ENCODE results near the gene DNAH3. TPM values are rescaled to one million over a fixed set of nuclear protein-coding genes. Genes with fewer than 3 reads are reported as not detected.
"Not testable (repeated sequence)": the region's sequence is repeated elsewhere in the genome, so short reads cannot be mapped to it uniquely, and the experiment has no call there.

The DNAH3 gene
- total and polyA plus RNA-seq, 2 experiments from 2014 or later: not detected

- Histone ChIP-seq H4K20me1 (ENCODE audit: insufficient read depth) (no peaks in the 10 kb centered on the region), H3K27ac (no peak overlapping the region), H3K27me3 (replicated peaks; ENCODE audit: insufficient read depth) (no peaks in the 10 kb centered on the region; the same call in 1 of the 2 replicates), H3K9me3 (ENCODE audit: low read depth) (no peaks in the 10 kb centered on the region), H3F3A (ENCODE audit: insufficient read depth) (no peaks in the 10 kb centered on the region), H3K36me3 (ENCODE audit: low read depth) (no peaks in the 10 kb centered on the region), H3K4me2 (ENCODE audit: unreplicated experiment) (no peak overlapping the region), H2AFZ (no peak overlapping the region), H3K9ac (no peak overlapping the region), H3K9me2 (ENCODE audit: insufficient read depth) (no peaks in the 10 kb centered on the region), H3K4me3 (no peak overlapping the region), H3K79me2 (ENCODE audit: insufficient read depth) (no peaks in the 10 kb centered on the region), H3K4me1 (ENCODE audit: insufficient read depth) (no peaks in the 10 kb centered on the region)
- in situ Hi-C loops (cut with MboI): no loop called here
- DNase-seq: no peak
- TF ChIP-seq EZH2phosphoT487 (IDR thresholded peaks at IDR 0.05; ENCODE audit: insufficient read depth, low read depth) (no peak), EZH2 (IDR thresholded peaks at IDR 0.05; ENCODE audit: insufficient read depth, poor library complexity, severe bottlenecking) (no peak)
- 14 to 50% methylated on average over 1 of the region's 1 CpG for WGBS, 2 experiments (ENCODE audit: low coverage in 1 of 2, low lambda C conversion rate in 2 of 2, missing lambda C conversion rate in 2 of 2)
Measured at GRCh38 chr16:21005008-21005407, 145.6 kb downstream of the DNAH3 start.

GRCh38 chr16:21001262-21001661, 149.4 kb downstream of the DNAH3 start:
- Histone ChIP-seq H4K20me1 (ENCODE audit: insufficient read depth) (no peaks in the 10 kb centered on the region), H3K9ac (no peak overlapping the region), H3K27me3 (replicated peaks; ENCODE audit: insufficient read depth) (no peaks in the 10 kb centered on the region), H3F3A (ENCODE audit: insufficient read depth) (no peaks in the 10 kb centered on the region), H3K27ac (no peak overlapping the region), H3K4me1 (ENCODE audit: insufficient read depth) (no peaks in the 10 kb centered on the region), H3K4me3 (no peak overlapping the region), H3K9me2 (ENCODE audit: insufficient read depth) (no peaks in the 10 kb centered on the region), H3K9me3 (ENCODE audit: low read depth) (no peaks in the 10 kb centered on the region), H2AFZ (no peak overlapping the region), H3K36me3 (ENCODE audit: low read depth) (no peaks in the 10 kb centered on the region), H3K4me2 (ENCODE audit: unreplicated experiment) (no peak overlapping the region), H3K79me2 (ENCODE audit: insufficient read depth) (no peaks in the 10 kb centered on the region)
- TF ChIP-seq EZH2phosphoT487 (IDR thresholded peaks at IDR 0.05; ENCODE audit: insufficient read depth, low read depth): no peak
- TF ChIP-seq EZH2 (IDR thresholded peaks at IDR 0.05; ENCODE audit: insufficient read depth, poor library complexity, severe bottlenecking): no peak
- WGBS, 2 experiments (ENCODE audit: low coverage in 1 of 2, low lambda C conversion rate in 2 of 2, missing lambda C conversion rate in 2 of 2): 13 to 24% methylated on average over 3 of the region's 3 CpGs
- peak; percentile 35 for DNase-seq
- in situ Hi-C loops (cut with MboI): no loop called here

GRCh38 chr16:20997147-20997546, 153.5 kb downstream of the DNAH3 start:
- Histone ChIP-seq H3K27ac (no peak overlapping the region), H3K9me3 (ENCODE audit: low read depth) (no peaks in the 10 kb centered on the region), H3K9me2 (ENCODE audit: insufficient read depth) (no peaks in the 10 kb centered on the region), H4K20me1 (ENCODE audit: insufficient read depth) (no peaks in the 10 kb centered on the region), H3K36me3 (ENCODE audit: low read depth) (no peaks in the 10 kb centered on the region), H3K4me1 (ENCODE audit: insufficient read depth) (no peaks in the 10 kb centered on the region), H3K27me3 (replicated peaks; ENCODE audit: insufficient read depth) (peaks cover 6% of the 10 kb centered on the region; the same call in 1 of the 2 replicates), H2AFZ (no peak overlapping the region), H3K4me3 (no peak overlapping the region), H3K4me2 (ENCODE audit: unreplicated experiment) (no peak overlapping the region), H3K79me2 (ENCODE audit: insufficient read depth) (no peaks in the 10 kb centered on the region), H3F3A (ENCODE audit: insufficient read depth) (no peaks in the 10 kb centered on the region), H3K9ac (no peak overlapping the region)
- WGBS, 2 experiments (ENCODE audit: low coverage in 1 of 2, low lambda C conversion rate in 2 of 2, missing lambda C conversion rate in 2 of 2): 58 to 74% methylated on average over 5 of the region's 5 CpGs
- no peak for DNase-seq
- TF ChIP-seq EZH2phosphoT487 (IDR thresholded peaks at IDR 0.05; ENCODE audit: insufficient read depth, low read depth) (no peak), EZH2 (IDR thresholded peaks at IDR 0.05; ENCODE audit: insufficient read depth, poor library complexity, severe bottlenecking) (no peak)
- in situ Hi-C loops (cut with MboI): no loop called here

- no peaks in the 10 kb centered on the region for H4K20me1 ChIP-seq (ENCODE audit: insufficient read depth)
- H3K9ac ChIP-seq: no peak overlapping the region
- no peaks in the 10 kb centered on the region for H3K79me2 ChIP-seq (ENCODE audit: insufficient read depth)
- no peaks in the 10 kb centered on the region for H3K9me2 ChIP-seq (ENCODE audit: insufficient read depth)
- H2AFZ ChIP-seq: no peak overlapping the region
- TF ChIP-seq EZH2phosphoT487 (IDR thresholded peaks at IDR 0.05; ENCODE audit: insufficient read depth, low read depth): no peak
- no peak for TF ChIP-seq EZH2 (IDR thresholded peaks at IDR 0.05; ENCODE audit: insufficient read depth, poor library complexity, severe bottlenecking)
- H3K36me3 ChIP-seq (ENCODE audit: low read depth): no peaks in the 10 kb centered on the region
- no peaks in the 10 kb centered on the region for H3K9me3 ChIP-seq (ENCODE audit: low read depth)
- H3K27ac ChIP-seq: no peak overlapping the region
- DNase-seq: no peak
- in situ Hi-C loops (cut with MboI): no loop called here
- H3K27me3 ChIP-seq (replicated peaks; ENCODE audit: insufficient read depth): peaks cover 6% of the 10 kb centered on the region; the same call in 1 of the 2 replicates
- H3K4me3 ChIP-seq: no peak overlapping the region
- 78 to 86% methylated on average over 4 of the region's 4 CpGs for WGBS, 2 experiments (ENCODE audit: low coverage in 1 of 2, low lambda C conversion rate in 2 of 2, missing lambda C conversion rate in 2 of 2)
- no peaks in the 10 kb centered on the region for H3K4me1 ChIP-seq (ENCODE audit: insufficient read depth)
- no peaks in the 10 kb centered on the region for H3F3A ChIP-seq (ENCODE audit: insufficient read depth)
- no peak overlapping the region for H3K4me2 ChIP-seq (ENCODE audit: unreplicated experiment)
Measured at GRCh38 chr16:20995711-20996110, 154.9 kb downstream of the DNAH3 start.

GRCh38 chr16:20989496-20990070, 161.1 kb downstream of the DNAH3 start:
- H3K36me3 ChIP-seq (ENCODE audit: low read depth); DNase-seq; in situ Hi-C loops (cut with MboI); H3K4me2 ChIP-seq (ENCODE audit: unreplicated experiment); H3K79me2 ChIP-seq (ENCODE audit: insufficient read depth); H3K9me3 ChIP-seq (ENCODE audit: low read depth); H3K27ac ChIP-seq; H3K4me1 ChIP-seq (ENCODE audit: insufficient read depth); H3K9ac ChIP-seq; H3K9me2 ChIP-seq (ENCODE audit: insufficient read depth); H3F3A ChIP-seq (ENCODE audit: insufficient read depth); H3K4me3 ChIP-seq; H2AFZ ChIP-seq; H3K27me3 ChIP-seq (replicated peaks; ENCODE audit: insufficient read depth); H4K20me1 ChIP-seq (ENCODE audit: insufficient read depth): not testable (repeated sequence)
- WGBS, 2 experiments (ENCODE audit: low coverage in 1 of 2, low lambda C conversion rate in 2 of 2, missing lambda C conversion rate in 2 of 2): 90 to 97% methylated on average over 12 to 35 of the region's 38 CpGs

Data from GM23248 (cell line).